ENCODE data around the gene PDLIM3.

GRCh38 chr4:185536411-185536709 is 1.1 kb upstream of the PDLIM3 start:
- TF ChIP-seq EZH2 (IDR thresholded peaks at IDR 0.05; ENCODE audit: borderline replicate concordance, low read length), result no peak
- TF ChIP-seq CTCF (conservative IDR thresholded peaks at IDR 0.05 in 1 of 2, IDR thresholded peaks at IDR 0.05 in 1 of 2; ENCODE audit: extremely low read depth in 1 of 2, insufficient read depth in 1 of 2, low read depth in 1 of 2, low read length in 2 of 2), result no peak

All from mammary epithelial cell (primary cell).